Keratinocyte (primary cell): ENCODE data around the gene PAX3.

Source experiments
- EZH2 ChIP-seq: IDR thresholded peaks from one replicate; pipeline ENCODE4 v1.6.1; 2012; ENCODE audit warnings: inconsistent platforms, mild to moderate bottlenecking, low read length, moderate library complexity
- TF ChIP-seq, protein P1 (sequence below), 3 experiments: IDR thresholded peaks in 1 of 3; conservative IDR thresholded peaks in 1 of 3; optimal IDR thresholded peaks in 1 of 3; 2 replicates in 2 of 3; 3 replicates in 1 of 3; pipeline versions ENCODE3 to v1.5.1; 2011; ENCODE audit warnings: low read length in 3 of 3, mild to moderate bottlenecking in 3 of 3, moderate library complexity in 2 of 3, control low read depth in 1 of 3, inconsistent platforms in 1 of 3; ENCODE audit not compliant: insufficient read depth in 2 of 3; ENCODE audit errors: extremely low read depth in 1 of 3

DNA sequence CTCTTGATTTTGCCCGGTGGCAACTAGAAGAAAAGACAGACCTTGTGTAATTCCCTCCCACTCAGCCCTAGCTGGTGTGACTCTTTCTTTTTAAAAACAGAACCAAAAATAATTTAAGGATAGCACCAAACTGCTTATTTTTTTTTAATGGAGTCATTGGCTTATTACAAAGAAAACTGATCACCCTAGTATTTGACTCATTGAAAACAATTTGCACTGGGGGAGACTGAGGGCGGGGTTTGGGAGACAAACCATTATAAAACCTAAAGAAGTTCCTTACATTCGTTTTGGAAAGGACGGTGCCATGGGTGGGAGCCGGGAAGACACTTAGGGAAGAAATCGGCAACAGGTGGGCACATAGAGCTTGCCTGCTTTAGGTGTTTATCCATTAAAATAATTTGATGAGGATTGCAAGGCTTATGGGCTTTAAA lies 2.5 kb downstream of the PAX3 start:
- TF ChIP-seq, protein P1, sequence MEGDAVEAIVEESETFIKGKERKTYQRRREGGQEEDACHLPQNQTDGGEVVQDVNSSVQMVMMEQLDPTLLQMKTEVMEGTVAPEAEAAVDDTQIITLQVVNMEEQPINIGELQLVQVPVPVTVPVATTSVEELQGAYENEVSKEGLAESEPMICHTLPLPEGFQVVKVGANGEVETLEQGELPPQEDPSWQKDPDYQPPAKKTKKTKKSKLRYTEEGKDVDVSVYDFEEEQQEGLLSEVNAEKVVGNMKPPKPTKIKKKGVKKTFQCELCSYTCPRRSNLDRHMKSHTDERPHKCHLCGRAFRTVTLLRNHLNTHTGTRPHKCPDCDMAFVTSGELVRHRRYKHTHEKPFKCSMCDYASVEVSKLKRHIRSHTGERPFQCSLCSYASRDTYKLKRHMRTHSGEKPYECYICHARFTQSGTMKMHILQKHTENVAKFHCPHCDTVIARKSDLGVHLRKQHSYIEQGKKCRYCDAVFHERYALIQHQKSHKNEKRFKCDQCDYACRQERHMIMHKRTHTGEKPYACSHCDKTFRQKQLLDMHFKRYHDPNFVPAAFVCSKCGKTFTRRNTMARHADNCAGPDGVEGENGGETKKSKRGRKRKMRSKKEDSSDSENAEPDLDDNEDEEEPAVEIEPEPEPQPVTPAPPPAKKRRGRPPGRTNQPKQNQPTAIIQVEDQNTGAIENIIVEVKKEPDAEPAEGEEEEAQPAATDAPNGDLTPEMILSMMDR (optimal IDR thresholded peaks at IDR 0.05 in 1 of 3, IDR thresholded peaks at IDR 0.05 in 1 of 3, conservative IDR thresholded peaks at IDR 0.05 in 1 of 3; ENCODE audit: extremely low read depth in 1 of 3, insufficient read depth in 2 of 3, low read length in 3 of 3) = no peak
- TF ChIP-seq EZH2 = no peak
